ENCODE measurements around the gene PACRG. TPM values are rescaled to one million over a fixed set of nuclear protein-coding genes. Genes with fewer than 3 reads are reported as not detected.

Gene PACRG
- polyA plus RNA-seq, 1 donor from 2014 or later = 16.6 TPM

GRCh38 chr6:162680871-162681270, 46.9 kb upstream of the PACRG start:
- TF ChIP-seq MXI1 (conservative IDR thresholded peaks at IDR 0.05; ENCODE audit: poor library complexity, severe bottlenecking) (no peak), SMC3 (conservative IDR thresholded peaks at IDR 0.05; ENCODE audit: poor library complexity) (no peak), EP300 (conservative IDR thresholded peaks at IDR 0.05; ENCODE audit: poor library complexity, severe bottlenecking) (no peak), TAF1 (IDR thresholded peaks at IDR 0.05; ENCODE audit: low read depth) (no peak), EZH2 (IDR thresholded peaks at IDR 0.05; ENCODE audit: borderline replicate concordance, insufficient read depth, low read length, poor library complexity, severe bottlenecking) (no peak), CTCF (IDR thresholded peaks at IDR 0.05; ENCODE audit: poor library complexity, severe bottlenecking) (no peak), REST (IDR thresholded peaks at IDR 0.05; ENCODE audit: borderline replicate concordance) (no peak), RAD21 (conservative IDR thresholded peaks at IDR 0.05) (no peak), POLR2AphosphoS5 (IDR thresholded peaks at IDR 0.05) (no peak)
- H3K27me3 ChIP-seq (ENCODE audit: insufficient read depth, low read depth, low read length) = no peaks in the 10 kb centered on the region
- no peak overlapping the region for H3K4me3 ChIP-seq (ENCODE audit: low read length)
- H3K27ac ChIP-seq (ENCODE audit: low read length) = no peak overlapping the region
- no peaks in the 10 kb centered on the region for H3K36me3 ChIP-seq (ENCODE audit: insufficient read depth, low read length)
- H4K20me1 ChIP-seq (ENCODE audit: insufficient read depth) = no peaks in the 10 kb centered on the region
- no peaks in the 10 kb centered on the region for H3K9me2 ChIP-seq (ENCODE audit: insufficient read depth, low read length)
- H3K79me2 ChIP-seq (replicated peaks; ENCODE audit: insufficient read depth, low read length) = no peaks in the 10 kb centered on the region
- H2AFZ ChIP-seq (ENCODE audit: low read depth, low read length) = no peak overlapping the region
- H3K9ac ChIP-seq (ENCODE audit: low read length) = no peak overlapping the region
- no peaks in the 10 kb centered on the region for H3F3A ChIP-seq (ENCODE audit: insufficient read depth, low read length, poor library complexity, severe bottlenecking)
- H3K4me2 ChIP-seq (ENCODE audit: low read length) = no peak overlapping the region
- no peaks in the 10 kb centered on the region for H3K9me3 ChIP-seq (ENCODE audit: low read length)

GRCh38 chr6:162681447-162681846, 46.3 kb upstream of the PACRG start:
- no peaks in the 10 kb centered on the region for H4K20me1 ChIP-seq (ENCODE audit: insufficient read depth)

More at GRCh38 chr6:162681447-162681846, 46.3 kb upstream of the PACRG start:
- no peaks in the 10 kb centered on the region for H3K36me3 ChIP-seq (ENCODE audit: insufficient read depth, low read length)
- TF ChIP-seq EP300 (conservative IDR thresholded peaks at IDR 0.05; ENCODE audit: poor library complexity, severe bottlenecking) (no peak), MXI1 (conservative IDR thresholded peaks at IDR 0.05; ENCODE audit: poor library complexity, severe bottlenecking) (no peak), SMC3 (conservative IDR thresholded peaks at IDR 0.05; ENCODE audit: poor library complexity) (no peak), RAD21 (conservative IDR thresholded peaks at IDR 0.05) (no peak), CTCF (IDR thresholded peaks at IDR 0.05; ENCODE audit: poor library complexity, severe bottlenecking) (no peak), TAF1 (IDR thresholded peaks at IDR 0.05; ENCODE audit: low read depth) (no peak), REST (IDR thresholded peaks at IDR 0.05; ENCODE audit: borderline replicate concordance) (no peak), POLR2AphosphoS5 (IDR thresholded peaks at IDR 0.05) (no peak), EZH2 (IDR thresholded peaks at IDR 0.05; ENCODE audit: borderline replicate concordance, insufficient read depth, low read length, poor library complexity, severe bottlenecking) (no peak)
- H3K27me3 ChIP-seq (ENCODE audit: insufficient read depth, low read depth, low read length) = no peaks in the 10 kb centered on the region
- H3K9me3 ChIP-seq (ENCODE audit: low read length) = no peaks in the 10 kb centered on the region
- H3K4me3 ChIP-seq (ENCODE audit: low read length) = no peak overlapping the region
- H3F3A ChIP-seq (ENCODE audit: insufficient read depth, low read length, poor library complexity, severe bottlenecking) = no peaks in the 10 kb centered on the region
- no peak overlapping the region for H3K9ac ChIP-seq (ENCODE audit: low read length)
- H2AFZ ChIP-seq (ENCODE audit: low read depth, low read length) = no peak overlapping the region
- no peak overlapping the region for H3K4me2 ChIP-seq (ENCODE audit: low read length)
- no peak overlapping the region for H3K27ac ChIP-seq (ENCODE audit: low read length)
- no peaks in the 10 kb centered on the region for H3K9me2 ChIP-seq (ENCODE audit: insufficient read depth, low read length)
- H3K79me2 ChIP-seq (replicated peaks; ENCODE audit: insufficient read depth, low read length) = no peaks in the 10 kb centered on the region

All from neural cell (in vitro differentiated cells).